HG03575 (cell line): ENCODE results near the gene PANK3.
"Not testable (repeated sequence)": the region's sequence is repeated elsewhere in the genome, so short reads cannot be mapped to it uniquely, and the experiment has no call there.

Experiments
- ATAC-seq: cut with Tn5 transposase; IDR thresholded peaks from one replicate; pipeline ENCODE4 v1.9.1; 2021; ENCODE audit not compliant: unreplicated experiment, insufficient number of reproducible peaks, low FRiP score; ENCODE audit errors: extremely low read depth

PANK3 gene

DNA sequence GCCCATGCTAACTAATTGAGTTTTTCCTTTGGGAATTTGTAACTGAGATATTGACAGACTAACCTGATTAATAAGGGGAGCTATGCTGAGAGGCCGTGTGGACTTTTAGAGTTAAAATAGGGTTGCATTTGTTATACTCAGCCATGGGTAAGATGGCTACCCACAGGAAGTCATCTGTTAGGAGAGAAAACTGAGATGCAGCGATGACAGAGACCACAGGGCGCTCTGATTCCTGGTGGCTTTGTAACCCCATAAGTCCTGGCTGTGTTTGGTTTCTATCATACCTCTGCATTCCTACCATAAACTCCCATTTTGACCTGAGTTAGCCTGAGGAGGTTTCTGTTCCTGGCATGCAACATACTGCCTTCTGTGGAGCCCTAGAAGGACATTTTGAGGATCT is 19.5 kb upstream of the PANK3 start:
- no peak for ATAC-seq

DNA sequence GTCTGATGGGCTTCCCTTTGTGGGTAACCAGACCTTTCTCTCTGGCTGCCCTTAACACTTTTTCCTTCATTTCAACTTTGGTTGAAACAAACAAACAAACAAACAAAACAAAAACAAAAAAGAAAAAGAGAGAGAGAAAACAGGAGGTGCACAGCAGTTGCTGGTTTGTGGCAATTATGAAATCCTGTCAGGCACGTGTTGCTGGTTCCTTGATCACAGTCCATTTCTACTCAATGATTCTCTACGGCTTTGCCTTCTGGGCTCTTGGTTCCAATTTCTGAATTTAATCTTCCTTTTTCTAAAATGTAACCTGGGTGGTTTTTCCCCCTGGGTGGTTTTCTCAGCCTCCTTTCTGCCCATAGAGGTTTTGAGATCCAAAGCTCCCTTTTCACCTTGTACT is 17.8 kb upstream of the PANK3 start:
- no peak for ATAC-seq

DNA sequence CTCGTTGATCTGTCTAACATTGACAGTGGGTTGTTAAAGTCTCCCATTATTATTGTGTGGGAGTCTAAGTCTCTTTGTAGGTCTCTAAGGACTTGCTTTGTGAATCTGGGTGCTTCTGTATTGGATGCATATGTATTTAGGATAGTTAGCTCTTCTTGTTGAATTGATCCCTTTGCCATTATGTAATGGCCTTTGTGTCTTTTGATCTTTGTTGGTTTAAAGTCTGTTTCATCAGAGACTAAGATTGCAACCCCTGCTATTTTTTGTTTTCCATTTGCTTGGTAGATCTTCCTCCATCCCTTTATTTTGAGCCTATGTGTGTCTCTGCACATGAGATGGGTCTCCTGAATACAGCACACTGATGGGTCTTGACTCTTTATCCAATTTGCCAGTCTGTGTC is 17.0 kb upstream of the PANK3 start:
- ATAC-seq = not testable (repeated sequence)

DNA sequence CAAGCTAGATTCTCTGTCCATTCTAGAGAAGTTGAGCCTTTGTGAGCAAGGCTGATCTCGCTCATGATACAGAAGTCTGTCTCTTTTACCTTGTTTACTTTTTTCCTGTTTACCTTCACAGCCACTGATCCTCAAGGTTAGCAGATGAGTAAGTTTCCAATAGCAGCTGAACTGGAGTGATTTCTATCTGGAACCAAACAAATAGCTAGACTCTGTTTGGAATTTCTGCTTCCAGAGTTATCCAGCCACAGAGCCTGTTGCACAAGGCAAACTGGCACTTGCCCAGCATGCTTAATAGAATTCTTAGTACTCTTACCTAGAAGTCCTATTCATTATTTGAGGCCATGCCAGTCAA is 12.8 kb upstream of the PANK3 start:
- ATAC-seq = no peak

DNA sequence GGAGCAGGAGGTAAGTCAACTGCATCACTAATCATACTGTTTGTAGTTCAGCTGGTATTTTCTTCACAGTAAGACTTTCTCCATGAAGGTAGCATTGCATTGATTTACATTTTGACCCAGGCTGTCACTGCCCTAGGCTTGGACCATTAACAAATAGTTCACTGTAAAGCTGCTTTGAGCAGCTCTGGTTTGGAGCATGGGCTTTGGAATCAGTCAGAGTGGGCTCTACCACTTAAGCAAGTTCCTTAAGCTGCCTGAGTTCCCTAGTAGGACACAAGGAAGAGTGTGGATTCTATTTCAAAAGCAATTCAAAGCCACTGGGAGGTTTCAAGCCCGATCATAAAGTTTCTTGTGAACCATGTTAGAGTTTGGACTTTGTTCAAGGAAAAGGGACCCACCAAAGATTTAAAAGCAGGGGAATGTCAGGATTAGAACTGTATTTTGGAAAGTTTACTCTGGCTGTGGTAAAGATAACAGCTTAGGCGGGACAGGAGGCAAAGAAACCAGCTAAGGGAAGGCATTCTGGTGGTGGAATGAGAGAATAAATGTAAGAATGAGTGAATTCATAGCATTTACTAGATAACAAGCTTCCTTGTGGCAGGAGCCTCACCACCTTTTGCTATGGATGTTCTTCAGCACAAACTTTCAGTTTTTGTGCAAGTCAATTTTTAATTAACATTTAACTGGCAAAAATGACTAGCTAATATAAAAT is 12.3 kb upstream of the PANK3 start:
- ATAC-seq = no peak

DNA sequence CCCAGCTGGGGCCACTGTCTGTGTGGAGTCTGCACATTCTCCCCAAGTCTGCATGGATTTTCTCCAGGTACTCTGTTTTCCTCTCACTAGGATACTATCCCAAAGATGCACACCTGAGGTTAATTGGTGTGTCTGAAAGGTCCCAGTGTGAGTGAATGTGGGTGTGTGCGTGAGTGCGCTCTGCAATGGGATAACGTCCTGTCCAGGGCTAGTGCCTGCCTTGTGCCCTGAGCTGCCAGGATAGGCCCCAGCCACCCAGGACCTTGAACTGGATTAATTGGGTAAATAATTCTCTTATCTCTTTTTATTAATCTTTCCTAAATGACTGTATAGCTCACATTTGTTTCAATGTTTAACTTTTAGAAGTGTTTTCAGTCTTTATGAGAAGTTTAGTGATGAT is 11.5 kb upstream of the PANK3 start:
- ATAC-seq = no peak

DNA sequence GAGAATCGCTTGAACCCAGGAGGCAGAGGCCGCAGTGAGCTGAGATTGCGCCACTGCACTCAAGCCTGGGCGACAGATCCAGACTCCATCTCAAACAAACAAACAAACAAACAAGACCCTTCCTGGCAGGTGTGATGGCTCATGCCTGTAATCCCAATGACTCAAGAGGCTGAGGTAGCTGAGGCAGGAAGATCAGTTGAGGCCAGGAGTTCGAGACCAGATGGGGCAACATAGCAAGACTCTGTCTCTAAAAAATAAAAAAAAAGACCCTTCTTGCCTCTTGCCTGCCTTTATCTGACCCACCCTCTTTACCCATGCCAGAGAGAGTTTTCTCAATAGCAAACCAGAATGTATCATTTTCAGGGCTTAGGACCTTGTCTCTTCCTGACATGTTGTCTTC is 8.8 kb upstream of the PANK3 start:
- ATAC-seq = no peak

DNA sequence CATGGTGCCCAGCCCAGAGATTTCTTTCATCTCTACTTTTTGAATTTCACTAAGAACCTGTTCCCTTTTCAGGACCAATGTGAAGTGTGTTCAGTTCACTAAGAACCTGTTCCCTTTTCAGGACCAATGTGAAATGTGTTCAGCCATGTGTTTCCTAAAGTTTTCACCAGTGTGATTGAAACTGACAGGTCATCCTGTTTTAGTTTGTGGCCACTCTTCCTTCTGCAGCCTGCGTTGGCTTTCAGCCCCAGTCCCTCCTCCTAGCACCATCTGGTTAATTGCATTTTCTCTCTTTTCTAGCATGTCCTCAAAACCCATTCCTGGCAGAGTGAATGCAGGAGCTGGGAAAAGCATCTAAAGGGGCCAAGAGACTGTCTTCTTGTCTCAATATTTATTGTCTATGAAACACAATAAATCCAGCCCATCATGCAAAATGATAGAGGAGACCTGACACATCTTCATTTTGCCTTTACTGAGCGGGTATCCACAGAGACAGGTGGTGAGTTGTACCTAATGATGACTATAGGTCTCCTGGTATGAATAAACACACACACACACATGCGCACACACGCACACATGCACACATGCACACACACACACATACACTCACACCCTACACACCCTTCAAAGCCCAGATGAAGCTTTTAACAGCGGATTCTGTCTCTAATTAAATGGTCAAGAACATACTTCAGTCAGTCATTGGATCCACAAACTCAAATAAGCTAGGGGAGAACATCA is 6.1 kb upstream of the PANK3 start:
- no peak for ATAC-seq

DNA sequence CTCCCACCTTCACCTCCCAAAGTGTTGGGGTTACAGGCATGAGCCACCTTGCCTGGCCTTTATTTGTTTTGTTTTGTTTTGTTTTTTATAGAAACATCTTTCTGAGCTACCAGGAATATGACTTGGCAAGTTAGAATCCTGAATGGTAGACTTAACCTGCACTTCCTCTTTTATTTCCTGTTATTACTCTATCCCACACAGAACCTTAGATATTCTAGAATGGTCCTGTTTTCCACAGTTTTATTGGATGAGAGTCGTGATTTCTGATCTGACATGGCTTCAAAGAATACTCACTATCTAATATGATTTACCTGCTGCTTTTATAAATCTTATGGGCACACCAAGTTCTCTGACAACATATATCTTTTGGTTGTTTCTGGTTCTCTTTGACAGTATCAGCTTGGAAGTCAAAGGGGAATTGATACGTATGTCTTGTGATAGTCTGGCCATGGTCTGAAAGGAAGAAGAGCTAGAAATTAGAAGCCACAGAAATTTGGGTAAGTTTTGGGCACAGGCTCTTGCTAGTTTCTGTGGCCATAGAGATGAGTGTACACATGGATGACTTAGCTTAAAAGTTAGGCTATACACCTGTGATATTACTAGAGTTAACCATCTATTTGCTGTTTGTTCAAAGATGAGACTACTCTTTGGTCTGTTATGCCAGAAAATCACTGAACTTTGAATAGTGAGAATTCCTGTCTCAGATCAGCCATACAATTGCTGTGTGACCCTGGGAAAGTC is 4.7 kb upstream of the PANK3 start:
- ATAC-seq = peak; percentile 30

DNA sequence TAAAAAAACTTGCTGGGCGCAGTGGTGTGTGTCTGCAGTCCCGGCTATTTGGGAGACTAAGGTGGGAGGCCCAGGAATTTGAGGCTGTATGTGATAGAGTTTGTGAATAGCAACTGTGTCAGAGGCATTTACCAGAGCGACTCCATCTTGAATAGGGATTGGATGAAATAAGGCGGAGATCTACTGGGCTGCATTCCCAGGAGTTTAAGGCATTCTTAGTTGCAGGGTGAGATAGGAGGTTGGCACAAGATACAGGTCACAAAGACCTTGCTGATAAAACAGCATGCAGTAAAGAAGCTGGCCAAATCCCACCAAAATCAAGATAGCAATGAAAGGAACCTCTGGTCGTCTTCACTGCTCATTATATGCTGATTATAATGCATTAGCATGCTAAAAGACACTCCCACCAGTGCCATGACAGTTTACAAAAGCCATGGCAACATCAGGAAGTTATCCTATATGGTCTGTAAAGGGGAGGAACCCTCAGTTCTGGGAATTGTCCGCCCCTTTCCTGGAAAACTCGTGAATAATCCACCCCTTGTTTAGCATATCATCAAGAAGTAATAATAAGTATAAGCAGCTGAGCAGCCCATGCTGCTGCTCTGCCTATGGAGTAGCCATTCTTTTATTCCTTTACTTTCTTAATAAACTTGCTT is 1.8 kb upstream of the PANK3 start:
- ATAC-seq = not testable (repeated sequence)

DNA sequence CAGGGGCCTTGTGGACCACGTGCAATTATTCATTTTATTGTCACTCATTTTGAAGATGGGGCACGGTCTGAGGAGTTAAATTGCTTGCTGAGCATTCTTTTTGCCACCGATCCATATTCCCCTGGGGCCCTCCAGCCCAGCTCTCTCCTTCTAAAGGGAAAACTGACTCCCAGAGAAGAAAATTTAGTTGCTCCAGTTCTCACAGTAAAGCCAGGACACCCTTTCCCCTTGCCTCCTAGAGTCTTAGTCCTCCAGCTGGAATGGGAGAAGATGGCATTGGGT is 1.0 kb upstream of the PANK3 start:
- ATAC-seq = no peak

DNA sequence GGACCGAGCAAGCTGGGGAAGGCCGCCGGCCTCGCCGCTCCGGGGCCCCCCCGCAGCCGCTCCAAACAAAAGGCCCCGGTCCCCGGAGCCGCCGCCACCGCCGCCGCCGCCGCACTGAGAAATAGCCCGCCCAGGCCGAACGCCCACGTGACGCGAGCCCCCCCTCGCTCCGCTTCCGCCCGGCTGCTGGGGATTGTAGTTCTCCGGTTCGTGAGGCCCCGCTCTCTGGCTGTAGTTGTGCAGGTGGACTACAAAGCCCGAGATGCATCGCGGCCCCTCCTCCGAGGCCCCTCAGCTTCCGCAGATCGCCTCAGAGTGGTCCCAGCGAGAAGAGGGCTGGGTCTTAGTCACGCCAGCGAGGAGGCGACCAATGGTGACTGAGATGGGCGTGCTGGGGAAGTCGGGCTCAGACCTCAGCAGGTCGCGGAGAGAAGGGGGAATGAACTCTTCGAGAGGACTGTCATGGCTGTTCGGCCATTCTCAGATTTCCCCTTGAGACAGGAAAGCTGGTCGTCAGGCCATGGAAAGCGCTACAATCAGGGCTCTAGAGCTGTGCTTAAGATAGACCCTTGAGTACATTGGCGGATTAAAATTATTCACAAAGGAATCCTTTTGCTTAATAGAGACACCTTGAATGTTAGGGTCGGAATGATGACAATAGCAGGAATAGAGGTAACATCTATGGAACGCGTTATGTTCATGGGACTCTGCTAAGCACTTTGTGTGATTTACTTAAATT is 489 bp upstream of the PANK3 start:
- ATAC-seq = peak; percentile 82

DNA sequence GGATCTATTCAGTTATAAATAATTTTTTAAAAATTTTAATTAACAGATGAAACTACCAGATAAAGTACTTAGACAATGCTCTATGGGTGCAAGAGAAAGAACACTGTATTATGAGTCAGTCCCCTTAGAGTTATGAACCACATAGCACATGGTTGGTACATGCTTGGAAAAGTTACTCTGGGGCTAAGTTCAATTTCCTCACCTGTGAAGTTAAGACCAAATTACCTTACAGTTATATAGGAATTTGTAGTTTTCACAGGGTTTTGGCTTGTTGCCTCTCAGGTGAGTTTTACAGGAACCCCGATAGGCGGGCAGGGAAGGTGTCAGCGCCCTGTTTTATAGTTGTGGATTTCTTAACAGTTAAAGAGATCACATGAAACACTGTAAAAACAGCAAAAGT is 1.2 kb downstream of the PANK3 start:
- no peak for ATAC-seq

DNA sequence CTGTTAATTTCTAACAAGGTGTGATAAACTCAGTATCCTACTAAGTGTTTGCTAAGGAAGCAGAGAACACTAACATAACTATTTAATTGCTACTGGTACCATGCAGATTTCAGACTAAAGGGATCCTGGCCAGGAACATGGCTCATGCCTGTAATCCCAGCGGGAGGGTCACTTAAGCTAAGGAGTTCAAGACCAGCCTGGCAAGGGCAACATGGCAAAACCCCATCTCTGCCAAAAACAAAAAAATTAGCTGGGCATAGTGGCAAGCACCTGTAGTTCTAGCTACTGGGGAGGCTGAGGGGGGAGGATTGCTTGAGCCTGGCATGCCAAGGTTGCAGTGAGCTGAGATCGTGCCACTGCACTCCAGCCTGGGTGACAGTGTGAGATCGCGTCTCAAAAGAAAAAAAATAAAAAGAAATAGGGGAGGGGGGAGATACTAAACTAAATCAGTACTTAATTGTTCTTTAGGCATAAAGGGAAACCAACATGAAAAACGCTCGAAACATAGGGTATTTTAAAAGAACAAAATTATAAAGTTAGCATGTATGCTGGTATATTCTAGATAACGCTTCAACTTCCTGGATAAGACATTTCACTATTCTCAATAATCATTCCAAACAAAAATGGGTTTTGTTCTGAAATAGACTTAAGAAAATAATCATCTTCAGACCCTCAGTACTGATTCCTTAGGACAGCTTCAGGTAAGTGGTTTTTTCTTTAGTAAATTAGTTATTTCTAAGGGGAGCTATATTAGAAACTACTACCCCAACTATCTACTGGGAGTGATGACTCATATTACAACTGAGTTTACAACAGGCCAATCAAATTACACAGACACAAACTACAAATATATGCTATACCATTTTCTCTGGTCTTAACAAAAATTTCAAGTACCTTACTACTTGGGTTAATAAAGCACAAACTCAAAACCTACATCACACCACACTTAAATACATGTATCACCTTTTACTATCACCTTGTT is 3.5 kb downstream of the PANK3 start:
- ATAC-seq = no peak

DNA sequence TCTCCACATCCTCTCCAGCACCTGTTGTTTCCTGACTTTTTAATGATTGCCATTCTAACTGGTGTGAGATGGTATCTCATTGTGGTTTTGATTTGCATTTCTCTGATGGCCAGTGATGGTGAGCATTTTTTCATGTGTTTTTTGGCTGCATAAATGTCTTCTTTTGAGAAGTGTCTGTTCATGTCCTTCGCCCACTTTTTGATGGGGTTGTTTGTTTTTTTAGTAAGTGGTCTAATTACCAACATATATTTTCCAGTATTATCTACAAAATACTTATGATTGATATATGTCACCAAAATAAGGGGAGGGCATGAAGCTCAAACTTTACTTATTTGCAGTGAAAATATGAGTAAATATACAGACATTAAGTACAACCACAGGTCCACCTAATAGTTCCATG is 5.0 kb downstream of the PANK3 start:
- not testable (repeated sequence) for ATAC-seq

DNA sequence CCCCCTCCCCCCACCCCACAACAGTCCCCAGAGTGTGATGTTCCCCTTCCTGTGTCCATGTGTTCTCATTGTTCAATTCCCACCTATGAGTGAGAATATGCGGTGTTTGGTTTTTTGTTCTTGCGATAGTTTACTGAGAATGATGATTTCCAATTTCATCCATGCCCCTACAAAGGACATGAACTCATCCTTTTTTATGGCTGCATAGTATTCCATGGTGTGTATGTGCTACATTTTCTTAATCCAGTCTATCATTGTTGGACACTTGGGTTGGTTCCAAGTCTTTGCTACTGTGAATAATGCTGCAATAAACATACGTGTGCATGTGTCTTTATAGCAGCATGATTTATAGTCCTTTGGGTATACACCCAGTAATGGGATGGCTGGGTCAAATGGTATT is 5.5 kb downstream of the PANK3 start:
- not testable (repeated sequence) for ATAC-seq

DNA sequence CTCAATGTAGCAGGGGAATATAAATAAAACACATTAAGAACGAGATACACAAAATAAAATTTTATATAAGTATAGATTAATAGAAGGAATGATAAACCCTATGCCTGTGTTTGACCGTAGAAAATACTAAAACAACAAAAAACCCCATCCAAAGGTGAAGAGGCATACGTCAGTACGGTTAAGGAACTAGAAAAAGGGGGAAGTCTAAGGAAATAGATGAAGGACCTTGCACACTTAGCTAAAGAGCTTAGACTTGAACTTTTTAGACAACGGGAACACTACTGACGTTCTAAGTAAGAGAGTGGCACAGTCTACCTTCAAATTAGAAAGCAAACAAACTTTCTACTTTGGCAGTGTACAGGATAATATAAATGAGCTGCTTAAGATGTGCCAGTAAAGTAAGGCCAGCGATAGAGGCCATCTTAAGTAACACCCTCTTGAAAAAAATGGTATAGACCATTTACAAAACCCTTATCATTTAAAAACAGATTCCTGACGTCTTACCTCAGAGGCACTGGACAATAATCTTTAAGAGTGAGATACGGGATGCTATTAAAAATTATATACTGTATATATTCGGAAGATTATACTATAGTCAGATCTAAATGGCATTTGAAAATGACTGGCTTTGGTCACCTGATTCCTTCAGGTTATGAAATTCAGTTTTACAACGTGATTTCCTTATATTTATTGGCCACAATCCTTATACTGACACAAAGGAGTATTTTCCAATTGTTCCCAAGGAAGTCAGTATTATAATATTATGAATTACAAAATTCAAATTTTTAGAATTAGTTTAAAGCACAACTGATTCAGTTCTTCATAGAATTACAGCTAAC is 8.5 kb downstream of the PANK3 start:
- ATAC-seq = no peak
